B cell (primary cell): ENCODE results near the gene KSR1. TPM values are rescaled to one million over a fixed set of nuclear protein-coding genes. Genes with fewer than 3 reads are reported as not detected.

Source experiments
- ATAC-seq: fragments of 200-7000 bp; cut with Tn5 transposase; one replicate; pipeline ENCODE4 v1.10.0; 2021; ENCODE audit warnings: low read depth, mild to moderate bottlenecking, moderate number of reproducible peaks, moderate library complexity
- CTCF ChIA-PET: fragments of 350-600 bp; sonication (Branson Sonifier 250); formaldehyde crosslinking; loops from one replicate; lab custom pipeline; 2021; ENCODE audit warnings: antibody characterized with exemption, inconsistent platforms; lab: Charles Lee
- POLR2A ChIA-PET: fragments of 350-600 bp; sonication (Branson Sonifier 250); formaldehyde crosslinking; loops from one replicate; lab custom pipeline; 2021; ENCODE audit warnings: antibody characterized with exemption; lab: Charles Lee
- DNase-seq: peaks from one replicate; pipeline ENCODE4 v3.0.0; 2013
- H2AFZ ChIP-seq: 2 replicates; pipeline ENCODE4 v1.6.1; 2012; ENCODE audit warnings: mild to moderate bottlenecking, low read depth, low read length; ENCODE audit not compliant: insufficient read depth, poor library complexity, severe bottlenecking
- H3K27ac ChIP-seq, 2 donors: 1 replicate in 1 of 2; 2 replicates in 1 of 2; pipeline ENCODE4 v1.5.1; 2012 to 2013; ENCODE audit warnings: low read length in 2 of 2, mild to moderate bottlenecking in 2 of 2, moderate library complexity in 1 of 2
- H3K27me3 ChIP-seq, 4 experiments: fragments of 200-600 bp in 1 of 4; sonication (generic) in 1 of 4; replicated peaks in 1 of 4; 1 replicate in 2 of 4; 2 replicates in 2 of 4; pipeline versions ENCODE4 v1.6.1 to v1.7.0; 2013 to 2016; ENCODE audit warnings: low read length in 3 of 4, mild to moderate bottlenecking in 2 of 4, mixed read lengths in 1 of 4, moderate library complexity in 1 of 4; ENCODE audit not compliant: insufficient read depth in 4 of 4, control insufficient read depth in 3 of 4; ENCODE audit errors: control extremely low read depth in 1 of 4
- H3K36me3 ChIP-seq, 2 experiments: replicated peaks in 1 of 2; 1 replicate in 1 of 2; 2 replicates in 1 of 2; pipeline versions ENCODE4 v1.6.1 to v1.7.1; 2013; ENCODE audit warnings: low read length in 1 of 2; ENCODE audit not compliant: insufficient read depth in 2 of 2, control insufficient read depth in 1 of 2; ENCODE audit errors: control extremely low read depth in 1 of 2, extremely low read depth in 1 of 2
- H3K4me1 ChIP-seq, 2 donors: fragments of 200-600 bp in 1 of 2; sonication (generic) in 1 of 2; 1 replicate in 1 of 2; 2 replicates in 1 of 2; pipeline versions ENCODE4 v1.5.1 to v1.6.1; 2013 to 2017; ENCODE audit warnings: low read length in 2 of 2; ENCODE audit not compliant: control insufficient read depth in 2 of 2, insufficient read depth in 2 of 2
- H3K4me2 ChIP-seq: replicated peaks from 2 replicates; pipeline ENCODE3; 2012; ENCODE audit warnings: mild to moderate bottlenecking, low read depth, low read length; ENCODE audit not compliant: poor library complexity, severe bottlenecking
- H3K4me3 ChIP-seq, 5 experiments: fragments of 200-600 bp in 1 of 5; sonication (generic) in 1 of 5; 1 replicate in 3 of 5; 2 replicates in 2 of 5; pipeline versions ENCODE4 v1.5.1 to v1.7.0; 2011 to 2016; ENCODE audit warnings: low read length in 4 of 5, mild to moderate bottlenecking in 4 of 5, low read depth in 2 of 5, control low read depth in 1 of 5, moderate library complexity in 1 of 5; ENCODE audit not compliant: insufficient read depth in 1 of 5; ENCODE audit errors: control extremely low read depth in 1 of 5, extremely low read depth in 1 of 5
- H3K79me2 ChIP-seq: fragments of 200-600 bp; sonication (generic); one replicate; pipeline ENCODE4 v1.6.0; 2016; ENCODE audit warnings: low read length; ENCODE audit not compliant: control insufficient read depth, insufficient read depth
- H3K9ac ChIP-seq: fragments of 200-600 bp; sonication (generic); 2 replicates; pipeline ENCODE4 v1.6.1; 2017; ENCODE audit warnings: mild to moderate bottlenecking, low read length, moderate library complexity
- H3K9me3 ChIP-seq, 3 donors: one replicate each; pipeline versions ENCODE4 v1.6.1 to v1.7.1; 2013; ENCODE audit warnings: low read length in 2 of 3; ENCODE audit not compliant: control insufficient read depth in 2 of 3, insufficient read depth in 1 of 3; ENCODE audit errors: control extremely low read depth in 1 of 3
- H4K20me1 ChIP-seq: 2 replicates; pipeline ENCODE4 v1.6.0; 2012; ENCODE audit warnings: mild to moderate bottlenecking, low read length; ENCODE audit not compliant: insufficient read depth, control insufficient read depth, poor library complexity, severe bottlenecking
- H3K27ac Mint-ChIP-seq: one replicate; pipeline ENCODE4 v1.8.0; 2021; ENCODE audit warnings: mixed read lengths
- H3K27me3 Mint-ChIP-seq: one replicate; pipeline ENCODE4 v1.8.0; 2021; ENCODE audit warnings: mixed read lengths
- H3K4me1 Mint-ChIP-seq: one replicate; pipeline ENCODE4 v1.8.0; 2021; ENCODE audit warnings: mixed read lengths
- H3K4me3 Mint-ChIP-seq: one replicate; pipeline ENCODE4 v1.8.0; 2021; ENCODE audit warnings: mixed read lengths
- H3K9me3 Mint-ChIP-seq: one replicate; pipeline ENCODE4 v1.8.0; 2022; ENCODE audit warnings: mixed read lengths; ENCODE audit not compliant: insufficient read depth
- CTCF ChIP-seq: fragments of 200-600 bp; IDR thresholded peaks from one replicate; pipeline ENCODE4 v1.8.0; 2022; ENCODE audit warnings: antibody characterized with exemption, mild to moderate bottlenecking
- EZH2 ChIP-seq: IDR thresholded peaks from 2 replicates; pipeline ENCODE4 v1.6.1; 2012; ENCODE audit warnings: borderline replicate concordance, low read depth, mild to moderate bottlenecking, moderate library complexity, low read length; ENCODE audit not compliant: insufficient read depth, poor library complexity, severe bottlenecking
- WGBS: methylation state at CpG from one replicate; pipeline ENCODE4 v1.1.5; 2013; ENCODE audit warnings: missing lambda C conversion rate; ENCODE audit not compliant: insufficient coverage; 5-methylcytosine and 5-hydroxymethylcytosine counted together
- intact Hi-C: fragments of 100-400 bp; cut with micrococcal nuclease; formaldehyde crosslinking; loops from one replicate; pipeline ENCODE4 v1.10.0; 2022
- polyA plus RNA-seq: library from polyadenylated mRNA; depleted of rRNA; stranded (reverse); fragments of >200 nt; gene quantifications from 2 replicates; pipeline ENCODE4 v1.2.3, GENCODE V29; 2012
- total RNA-seq, 2 donors: library from RNA; stranded (reverse); fragments of 120-200 nt in 1 of 2; gene quantifications; 1 replicate in 1 of 2; 2 replicates in 1 of 2; pipeline versions ENCODE4 v1.2.3 to v1.2.4, GENCODE V29; 2013 to 2022

KSR1 gene
- total and polyA plus RNA-seq, 2 donors (not counting 1 experiment from before 2014, with no cell fraction given): 27.5 to 85.6 TPM

- H3K36me3 ChIP-seq: no peaks in the 10 kb centered on the region
- ChIA-PET POLR2A (no interaction called here), CTCF (no interaction called here)
- H2AFZ ChIP-seq: no peak overlapping the region
- H3K9me3 ChIP-seq: peaks cover 0 to 8% (median 0%) of the 10 kb centered on the region in 3 donors
- H3K4me3 ChIP-seq: no peak overlapping the region
- Mint-ChIP-seq H3K27me3 (no peaks in the 10 kb centered on the region), H3K4me3 (no peak overlapping the region), H3K27ac (no peak overlapping the region), H3K9me3 (no peaks in the 10 kb centered on the region), H3K4me1 (peaks cover 24% of the 10 kb centered on the region)
- DNase-seq (no peak), ATAC-seq (no peak)
- TF ChIP-seq EZH2: no peak
- TF ChIP-seq CTCF: no peak
- intact Hi-C loops: no loop called here
- peaks cover 14 to 21% of the 10 kb centered on the region in 2 donors for H3K4me1 ChIP-seq
- no peak overlapping the region for H3K27ac ChIP-seq
- no peak overlapping the region for H3K4me2 ChIP-seq
- H3K27me3 ChIP-seq: no peaks in the 10 kb centered on the region
- H3K9ac ChIP-seq: no peak overlapping the region
- no peaks in the 10 kb centered on the region for H4K20me1 ChIP-seq
- peaks cover 42% of the 10 kb centered on the region for H3K79me2 ChIP-seq
These were observed 32.0 kb downstream of the KSR1 start for GRCh38 chr17:27488231-27488630.

- H3K9me3 ChIP-seq: peaks cover 0 to 8% (median 0%) of the 10 kb centered on the region in 3 donors
- no peak overlapping the region for H3K4me3 ChIP-seq
- H3K27me3 ChIP-seq: no peaks in the 10 kb centered on the region
- H3K27ac ChIP-seq: no peak overlapping the region
- no peak overlapping the region for H3K9ac ChIP-seq
- POLR2A ChIA-PET: no interaction called here
- peaks cover 39% of the 10 kb centered on the region for H3K79me2 ChIP-seq
- CTCF ChIA-PET: no interaction called here
- peaks cover 14 to 21% of the 10 kb centered on the region in 2 donors for H3K4me1 ChIP-seq
- ATAC-seq (no peak), DNase-seq (no peak)
- no peak overlapping the region for H2AFZ ChIP-seq
- H3K4me2 ChIP-seq: no peak overlapping the region
- 56% methylated on average over 5 of the region's 7 CpGs for WGBS
- TF ChIP-seq EZH2: no peak
- TF ChIP-seq CTCF: no peak
- H3K9me3 Mint-ChIP-seq: no peaks in the 10 kb centered on the region
- H4K20me1 ChIP-seq: no peaks in the 10 kb centered on the region
- H3K27me3 Mint-ChIP-seq: no peaks in the 10 kb centered on the region
- no peak overlapping the region for H3K27ac Mint-ChIP-seq
- H3K36me3 ChIP-seq: no peaks in the 10 kb centered on the region
- no peak overlapping the region for H3K4me3 Mint-ChIP-seq
- peaks cover 24% of the 10 kb centered on the region for H3K4me1 Mint-ChIP-seq
- intact Hi-C loops: no loop called here
These were observed 32.9 kb downstream of the KSR1 start for GRCh38 chr17:27489045-27489715.
